WTC11 (cell line): ENCODE results near the gene CEP131. TPM values are rescaled to one million over a fixed set of nuclear protein-coding genes. Genes with fewer than 3 reads are reported as not detected.

ENCODE experiments used
- ATAC-seq: fragments of 200-7000 bp; cut with Tn5 transposase; 2 replicates; pipeline ENCODE4 v1.10.0; 2021; ENCODE audit warnings: mild to moderate bottlenecking, moderate library complexity
- Bru-seq: library from RNA; stranded (reverse); fragments of 400-500 nt; gene quantifications from one replicate; lab custom pipeline; 2021; lab: Mats Ljungman, UMichigan
- CTCF ChIA-PET: fragments of 300-600 bp; sonication (Branson Sonifier 250); formaldehyde crosslinking; loops from one replicate; lab custom pipeline; 2021; ENCODE audit warnings: antibody characterized with exemption; lab: Charles Lee
- POLR2A ChIA-PET: fragments of 350-600 bp; sonication (Branson Sonifier 250); formaldehyde crosslinking; loops from one replicate; lab custom pipeline; 2021; ENCODE audit warnings: antibody characterized with exemption; lab: Charles Lee
- DNase-seq: peaks from one replicate; pipeline ENCODE4 v3.0.0; 2021; ENCODE audit warnings: low spot score
- H3K27ac Mint-ChIP-seq: 2 replicates; pipeline ENCODE4 v1.8.0; 2021; ENCODE audit warnings: mixed read lengths
- H3K27me3 Mint-ChIP-seq: 2 replicates; pipeline ENCODE4 v1.8.0; 2021; ENCODE audit warnings: low read depth, mild to moderate bottlenecking, moderate library complexity, mixed read lengths
- H3K36me3 Mint-ChIP-seq: 2 replicates; pipeline ENCODE4 v1.8.0; 2021; ENCODE audit warnings: mixed read lengths
- H3K4me1 Mint-ChIP-seq: 2 replicates; pipeline ENCODE4 v1.8.0; 2022; ENCODE audit warnings: mixed read lengths
- H3K4me3 Mint-ChIP-seq: 2 replicates; pipeline ENCODE4 v1.8.0; 2021; ENCODE audit warnings: mild to moderate bottlenecking, moderate library complexity, mixed read lengths
- H3K9me3 Mint-ChIP-seq: 2 replicates; pipeline ENCODE4 v1.8.0; 2021; ENCODE audit warnings: mixed read lengths
- ATF3 ChIP-seq: sonication (generic); formaldehyde crosslinking; conservative IDR thresholded peaks from 2 replicates; pipeline ENCODE4 v1.8.1; 2022; ENCODE audit warnings: mild to moderate bottlenecking, missing genetic modification reagents
- ATF6 ChIP-seq: sonication (generic); formaldehyde crosslinking; IDR thresholded peaks from 2 replicates; pipeline ENCODE4 v1.8.1; 2023; ENCODE audit warnings: mild to moderate bottlenecking, missing genetic modification reagents
- E2F5 ChIP-seq: sonication (generic); formaldehyde crosslinking; IDR thresholded peaks from 2 replicates; pipeline ENCODE4 v1.8.1; 2022; ENCODE audit warnings: mild to moderate bottlenecking, moderate library complexity, missing genetic modification reagents
- ESRRA ChIP-seq: sonication (generic); formaldehyde crosslinking; IDR thresholded peaks from 2 replicates; pipeline ENCODE4 v1.8.1; 2022; ENCODE audit warnings: mild to moderate bottlenecking, missing genetic modification reagents, borderline replicate concordance
- ETV6 ChIP-seq: sonication (generic); formaldehyde crosslinking; IDR thresholded peaks from 2 replicates; pipeline ENCODE4 v1.8.1; 2022; ENCODE audit warnings: mild to moderate bottlenecking, missing genetic modification reagents
- FOXP4 ChIP-seq: sonication (generic); formaldehyde crosslinking; IDR thresholded peaks from 2 replicates; pipeline ENCODE4 v1.8.0; 2022; ENCODE audit warnings: mild to moderate bottlenecking, missing genetic modification reagents
- GRHL2 ChIP-seq: fragments of 250-450 bp; sonication (Bioruptor Pico); IDR thresholded peaks from 2 replicates; pipeline ENCODE4 v1.8.0; 2022; ENCODE audit warnings: mild to moderate bottlenecking, moderate library complexity; ENCODE audit not compliant: insufficient replicate concordance, severe bottlenecking
- HMGA2 ChIP-seq: fragments of 250-450 bp; sonication (Bioruptor Pico); IDR thresholded peaks from 2 replicates; pipeline ENCODE4 v1.4.0; 2021; ENCODE audit warnings: mild to moderate bottlenecking, moderate library complexity
- HMGXB4 ChIP-seq: sonication (generic); formaldehyde crosslinking; IDR thresholded peaks from 2 replicates; pipeline ENCODE4 v1.8.1; 2023; ENCODE audit warnings: mild to moderate bottlenecking, moderate library complexity, missing genetic modification reagents
- IRF1 ChIP-seq: sonication (generic); formaldehyde crosslinking; IDR thresholded peaks from 2 replicates; pipeline ENCODE4 v1.8.0; 2023; ENCODE audit warnings: missing genetic modification reagents
- NFE2L1 ChIP-seq: sonication (generic); formaldehyde crosslinking; IDR thresholded peaks from 2 replicates; pipeline ENCODE4 v1.8.1; 2023; ENCODE audit warnings: missing genetic modification reagents
- NFYB ChIP-seq: sonication (generic); formaldehyde crosslinking; conservative IDR thresholded peaks from 2 replicates; pipeline ENCODE4 v1.8.0; 2022; ENCODE audit warnings: low read depth, missing genetic modification reagents
- NR2C2 ChIP-seq: sonication (generic); formaldehyde crosslinking; IDR thresholded peaks from 2 replicates; pipeline ENCODE4 v1.8.0; 2022; ENCODE audit warnings: mild to moderate bottlenecking, missing genetic modification reagents
- TCF7 ChIP-seq: sonication (generic); formaldehyde crosslinking; IDR thresholded peaks from 2 replicates; pipeline ENCODE4 v1.8.0; 2022; ENCODE audit warnings: mild to moderate bottlenecking, low read depth, missing genetic modification reagents, moderate library complexity
- TEAD1 ChIP-seq: sonication (generic); formaldehyde crosslinking; IDR thresholded peaks from 2 replicates; pipeline ENCODE4 v1.8.0; 2022; ENCODE audit warnings: mild to moderate bottlenecking, missing genetic modification reagents
- TEAD4 ChIP-seq: sonication (generic); formaldehyde crosslinking; IDR thresholded peaks from 2 replicates; pipeline ENCODE4 v1.8.0; 2022; ENCODE audit warnings: mild to moderate bottlenecking, missing genetic modification reagents
- ZNF232 ChIP-seq: sonication (generic); formaldehyde crosslinking; IDR thresholded peaks from 2 replicates; pipeline ENCODE4 v1.8.0; 2022; ENCODE audit warnings: mild to moderate bottlenecking, missing genetic modification reagents
- ZNF416 ChIP-seq: fragments of 250-450 bp; sonication (Bioruptor Pico); IDR thresholded peaks from 2 replicates; pipeline ENCODE4 v1.9.0; 2021; ENCODE audit warnings: mild to moderate bottlenecking, inconsistent platforms
- ZNF425 ChIP-seq: fragments of 250-450 bp; sonication (Bioruptor Pico); conservative IDR thresholded peaks from 2 replicates; pipeline ENCODE4 v1.9.0; 2021; ENCODE audit warnings: mild to moderate bottlenecking
- ZSCAN18 ChIP-seq: fragments of 250-450 bp; sonication (Bioruptor Pico); IDR thresholded peaks from 2 replicates; pipeline ENCODE4 v2.1.2; 2022; ENCODE audit warnings: mild to moderate bottlenecking, moderate library complexity
- long read RNA-seq, 3 experiments: library from RNA in 1 of 3; library from capped mRNA in 1 of 3; library from polyadenylated mRNA in 1 of 3; unstranded in 2 of 3; stranded (forward) in 1 of 3; transcript quantifications; one replicate each; pipeline ENCODE4 v2.0.0, GENCODE V29; 2021
- total RNA-seq: library from RNA; stranded (reverse); gene quantifications from 3 replicates; pipeline ENCODE4 v1.2.3, GENCODE V29; 2021

The CEP131 gene
- total RNA-seq (32.4 to 35.2 TPM (median 34.3 TPM) in 3 replicates), Bru-seq, nascent RNA (percentile 46 among the genes with signal in this experiment)
- long read RNA-seq, experiment 1, transcript CEP131-201 (26 exons, 3,673 nt), result minor isoform, 12 of 99 reads
- long read RNA-seq, experiment 1, transcript CEP131-203 (26 exons, 3,543 nt), result major isoform, 19 of 99 reads
- long read RNA-seq, experiment 1, partial matches to known transcripts, result 12 of 99 reads
- long read RNA-seq, experiment 1, other reads (novel, unspliced or antisense), result 55 of 99 reads
- long read RNA-seq, experiment 2, partial matches to known transcripts, result 8 of 15 reads
- long read RNA-seq, experiment 2, other reads (novel, unspliced or antisense), result 5 of 15 reads
- long read RNA-seq, experiment 3, partial matches to known transcripts, result 0 of 1 reads
- long read RNA-seq, experiment 3, other reads (novel, unspliced or antisense), result 1 of 1 reads

GRCh38 chr17:81222906-81223761 lies at the start of gene CEP131:
Gene CEP131, minus strand, starts transcription at chr17:81222965. Its CDS starts 2,909 bp downstream, at chr17:81220056.
- H3K4me1 Mint-ChIP-seq, result peaks cover 17% of the 10 kb centered on the region
- POLR2A ChIA-PET, result interaction anchor here (0.5 to 1.2 kb wide), 3 partner anchors 16 to 446 kb away, joined by 3 to 9 read pairs (median 4); partner anchors contain the start of genes NDUFAF8 and TEPSIN
- ATAC-seq (peak; percentile 96), DNase-seq (peak; percentile 100)
- no peaks in the 10 kb centered on the region for H3K36me3 Mint-ChIP-seq
- no peaks in the 10 kb centered on the region for H3K9me3 Mint-ChIP-seq
- peak within 1 kb of the TSS; percentile 76 for H3K4me3 Mint-ChIP-seq
- CTCF ChIA-PET, result interaction anchor here (0.6 to 1.8 kb wide), 19 partner anchors 12 to 345 kb away, joined by 3 to 18 read pairs (median 4); partner anchors contain the start of genes BAHCC1, NDUFAF8 and TEPSIN
- H3K27ac Mint-ChIP-seq, result peak within 1 kb of the TSS; percentile 23; the same call in 1 of the 2 replicates
- peaks cover 20% of the 10 kb centered on the region for H3K27me3 Mint-ChIP-seq
- TF ChIP-seq ZNF425 (CRISPR knock-in tag), result no peak
- peak; percentile 82 for TF ChIP-seq ZNF232 (CRISPR knock-in tag)
- peak; percentile 72; the same call in 1 of the 2 replicates for TF ChIP-seq NFE2L1 (CRISPR knock-in tag)
- no peak for TF ChIP-seq ATF6 (CRISPR knock-in tag)
- peak; percentile 98 for TF ChIP-seq NFYB (CRISPR knock-in tag)
- TF ChIP-seq ESRRA (CRISPR knock-in tag), result no peak
- TF ChIP-seq ZSCAN18 (CRISPR knock-in tag), result no peak
- 0 out of 2 replicates have a peak, but pooled peaks have one; percentile 24 for TF ChIP-seq TCF7
- TF ChIP-seq HMGXB4 (CRISPR knock-in tag), result peak; percentile 71; the same call in 1 of the 2 replicates
- peak; percentile 15; the same call in 1 of the 2 replicates for TF ChIP-seq ETV6 (CRISPR knock-in tag)
- TF ChIP-seq E2F5, result peak; percentile 78
- TF ChIP-seq GRHL2 (CRISPR knock-in tag), result no peak
- no peak for TF ChIP-seq HMGA2 (CRISPR knock-in tag)
- no peak for TF ChIP-seq IRF1 (CRISPR knock-in tag)
- no peak for TF ChIP-seq NR2C2 (CRISPR knock-in tag)
- no peak for TF ChIP-seq ATF3 (CRISPR knock-in tag)
- TF ChIP-seq TEAD1, result 0 out of 2 replicates have a peak, but pooled peaks have one; percentile 45
- no peak for TF ChIP-seq ZNF416 (CRISPR knock-in tag)
- TF ChIP-seq TEAD4 (CRISPR knock-in tag), result no peak
- TF ChIP-seq FOXP4 (CRISPR knock-in tag), result peak; percentile 74; the same call in 1 of the 2 replicates
